GM23338 (cell line): ENCODE data around the gene TMPRSS5.

Experiments
- CREB1 ChIP-seq: fragments of 250-450 bp; sonication (Bioruptor Pico); IDR thresholded peaks from 2 replicates; pipeline ENCODE4 v1.5.0; 2020; ENCODE audit warnings: low read depth, mild to moderate bottlenecking, moderate library complexity
- ETS1 ChIP-seq: IDR thresholded peaks from 2 replicates; pipeline ENCODE4 v1.6.1; 2016; ENCODE audit warnings: antibody characterized with exemption
- EZH2 ChIP-seq: fragments of 200-600 bp; sonication (generic); IDR thresholded peaks from one replicate; pipeline ENCODE4 v1.8.0; 2017; ENCODE audit warnings: antibody characterized with exemption, mild to moderate bottlenecking, low read depth; ENCODE audit not compliant: unreplicated experiment
- EZH2phosphoT487 ChIP-seq: fragments of 200-600 bp; sonication (generic); IDR thresholded peaks from one replicate; pipeline ENCODE4 v1.8.1; 2018; ENCODE audit warnings: antibody characterized with exemption; ENCODE audit not compliant: unreplicated experiment
- JUNB ChIP-seq: IDR thresholded peaks from one replicate; pipeline ENCODE4 v1.6.1; 2016; ENCODE audit warnings: antibody characterized with exemption; ENCODE audit not compliant: unreplicated experiment
- POLR2AphosphoS5 ChIP-seq: IDR thresholded peaks from 2 replicates; pipeline ENCODE4 v1.6.1; 2016; ENCODE audit warnings: antibody characterized with exemption, low read depth
- ZNF331 ChIP-seq: fragments of 250-450 bp; sonication (Bioruptor Pico); IDR thresholded peaks from 2 replicates; pipeline ENCODE4 v1.5.0; 2020; ENCODE audit warnings: low read depth, mild to moderate bottlenecking, moderate library complexity
- TF ChIP-seq, protein P1 (sequence below), 2 experiments: fragments of 200-600 bp in 1 of 2; sonication (generic) in 1 of 2; conservative IDR thresholded peaks; 2 replicates each; pipeline versions ENCODE4 v1.5.1 to v1.6.1; 2016 to 2017; ENCODE audit warnings: antibody characterized with exemption in 2 of 2, low read depth in 2 of 2, mild to moderate bottlenecking in 2 of 2, moderate library complexity in 1 of 2
- TF ChIP-seq, protein P2 (sequence below): IDR thresholded peaks from one replicate; pipeline ENCODE4 v1.6.1; 2018; ENCODE audit warnings: antibody characterized with exemption; ENCODE audit not compliant: unreplicated experiment

- TF ChIP-seq, protein P1, sequence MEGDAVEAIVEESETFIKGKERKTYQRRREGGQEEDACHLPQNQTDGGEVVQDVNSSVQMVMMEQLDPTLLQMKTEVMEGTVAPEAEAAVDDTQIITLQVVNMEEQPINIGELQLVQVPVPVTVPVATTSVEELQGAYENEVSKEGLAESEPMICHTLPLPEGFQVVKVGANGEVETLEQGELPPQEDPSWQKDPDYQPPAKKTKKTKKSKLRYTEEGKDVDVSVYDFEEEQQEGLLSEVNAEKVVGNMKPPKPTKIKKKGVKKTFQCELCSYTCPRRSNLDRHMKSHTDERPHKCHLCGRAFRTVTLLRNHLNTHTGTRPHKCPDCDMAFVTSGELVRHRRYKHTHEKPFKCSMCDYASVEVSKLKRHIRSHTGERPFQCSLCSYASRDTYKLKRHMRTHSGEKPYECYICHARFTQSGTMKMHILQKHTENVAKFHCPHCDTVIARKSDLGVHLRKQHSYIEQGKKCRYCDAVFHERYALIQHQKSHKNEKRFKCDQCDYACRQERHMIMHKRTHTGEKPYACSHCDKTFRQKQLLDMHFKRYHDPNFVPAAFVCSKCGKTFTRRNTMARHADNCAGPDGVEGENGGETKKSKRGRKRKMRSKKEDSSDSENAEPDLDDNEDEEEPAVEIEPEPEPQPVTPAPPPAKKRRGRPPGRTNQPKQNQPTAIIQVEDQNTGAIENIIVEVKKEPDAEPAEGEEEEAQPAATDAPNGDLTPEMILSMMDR (conservative IDR thresholded peaks at IDR 0.05; ENCODE audit: low read depth in 2 of 2), result no peak
- TF ChIP-seq EZH2, result no peak
- TF ChIP-seq POLR2AphosphoS5, result no peak
- no peak for TF ChIP-seq CREB1 (CRISPR knock-in tag)
- TF ChIP-seq JUNB, result no peak
- no peak for TF ChIP-seq EZH2phosphoT487
- TF ChIP-seq, protein P2, sequence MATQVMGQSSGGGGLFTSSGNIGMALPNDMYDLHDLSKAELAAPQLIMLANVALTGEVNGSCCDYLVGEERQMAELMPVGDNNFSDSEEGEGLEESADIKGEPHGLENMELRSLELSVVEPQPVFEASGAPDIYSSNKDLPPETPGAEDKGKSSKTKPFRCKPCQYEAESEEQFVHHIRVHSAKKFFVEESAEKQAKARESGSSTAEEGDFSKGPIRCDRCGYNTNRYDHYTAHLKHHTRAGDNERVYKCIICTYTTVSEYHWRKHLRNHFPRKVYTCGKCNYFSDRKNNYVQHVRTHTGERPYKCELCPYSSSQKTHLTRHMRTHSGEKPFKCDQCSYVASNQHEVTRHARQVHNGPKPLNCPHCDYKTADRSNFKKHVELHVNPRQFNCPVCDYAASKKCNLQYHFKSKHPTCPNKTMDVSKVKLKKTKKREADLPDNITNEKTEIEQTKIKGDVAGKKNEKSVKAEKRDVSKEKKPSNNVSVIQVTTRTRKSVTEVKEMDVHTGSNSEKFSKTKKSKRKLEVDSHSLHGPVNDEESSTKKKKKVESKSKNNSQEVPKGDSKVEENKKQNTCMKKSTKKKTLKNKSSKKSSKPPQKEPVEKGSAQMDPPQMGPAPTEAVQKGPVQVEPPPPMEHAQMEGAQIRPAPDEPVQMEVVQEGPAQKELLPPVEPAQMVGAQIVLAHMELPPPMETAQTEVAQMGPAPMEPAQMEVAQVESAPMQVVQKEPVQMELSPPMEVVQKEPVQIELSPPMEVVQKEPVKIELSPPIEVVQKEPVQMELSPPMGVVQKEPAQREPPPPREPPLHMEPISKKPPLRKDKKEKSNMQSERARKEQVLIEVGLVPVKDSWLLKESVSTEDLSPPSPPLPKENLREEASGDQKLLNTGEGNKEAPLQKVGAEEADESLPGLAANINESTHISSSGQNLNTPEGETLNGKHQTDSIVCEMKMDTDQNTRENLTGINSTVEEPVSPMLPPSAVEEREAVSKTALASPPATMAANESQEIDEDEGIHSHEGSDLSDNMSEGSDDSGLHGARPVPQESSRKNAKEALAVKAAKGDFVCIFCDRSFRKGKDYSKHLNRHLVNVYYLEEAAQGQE, result no peak
- no peak for TF ChIP-seq ETS1
- no peak for TF ChIP-seq ZNF331 (CRISPR knock-in tag)
These were observed 46.8 kb upstream of the TMPRSS5 start for GRCh38 chr11:113752932-113753331.
